ENCODE data around the gene OBI1.
"Not testable (repeated sequence)": the region's sequence is repeated elsewhere in the genome, so short reads cannot be mapped to it uniquely, and the experiment has no call there.

The OBI1 gene

DNA sequence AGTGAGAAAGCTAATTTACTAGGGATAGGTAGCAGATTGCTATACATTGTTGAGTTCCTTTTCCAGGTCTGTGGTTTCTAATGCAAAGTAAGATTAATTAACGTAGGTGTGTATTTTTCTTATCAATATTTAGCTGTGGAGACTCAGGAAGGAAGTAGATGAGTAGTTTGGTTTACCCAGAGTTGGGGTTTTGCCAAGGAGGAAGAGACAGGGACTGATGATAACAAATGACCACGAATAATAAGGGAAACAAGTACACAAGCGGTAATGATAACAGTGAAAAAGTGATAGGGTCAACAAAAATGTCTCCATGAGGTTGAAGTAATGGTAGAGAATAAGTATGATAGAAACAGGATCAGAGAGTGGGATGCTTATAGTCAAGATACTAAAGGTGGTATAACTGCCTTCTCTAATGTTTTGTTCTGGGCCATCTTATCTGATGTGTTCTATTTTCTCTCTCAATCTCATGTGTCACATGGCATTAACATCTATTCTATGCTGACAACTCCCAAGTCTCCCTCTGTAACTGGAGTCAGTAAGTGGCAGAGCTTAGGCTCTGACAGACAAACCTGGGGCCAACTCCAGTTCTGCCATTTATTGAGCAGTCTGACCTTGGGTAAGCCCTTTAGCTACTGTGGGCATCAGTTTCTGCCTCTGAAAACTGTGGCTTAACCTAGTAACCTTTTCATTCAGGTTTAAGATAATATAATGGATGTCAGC, 8.8 kb downstream of the OBI1 start:
- DNase-seq, result no peak

DNA sequence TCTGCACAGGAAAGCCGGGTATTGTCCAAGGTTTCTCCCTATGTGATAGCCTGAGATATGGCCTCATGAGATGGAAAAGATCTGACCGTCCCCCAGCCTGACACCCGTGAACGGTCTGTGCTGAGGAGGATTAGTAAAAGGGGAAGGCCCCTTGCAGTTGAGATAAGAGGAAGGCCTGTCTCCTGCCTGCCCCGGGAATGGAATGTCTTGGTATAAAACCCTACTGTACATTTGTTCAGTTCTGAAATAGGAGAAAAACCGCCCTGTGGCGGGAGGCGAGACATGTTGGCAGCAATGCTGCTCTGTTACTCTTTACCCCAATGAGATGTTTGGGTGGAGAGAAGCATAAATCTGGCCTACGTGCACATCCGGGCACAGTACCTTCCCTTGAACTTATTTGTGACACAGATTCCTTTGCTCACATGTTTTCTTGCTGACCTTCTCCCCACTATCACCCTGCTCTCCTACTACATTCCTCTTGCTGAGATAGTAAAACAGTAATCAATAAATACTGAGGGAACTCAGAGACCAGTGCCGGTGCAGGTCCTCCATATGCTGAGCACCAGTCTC, 11.8 kb downstream of the OBI1 start:
- DNase-seq, result not testable (repeated sequence)

DNA sequence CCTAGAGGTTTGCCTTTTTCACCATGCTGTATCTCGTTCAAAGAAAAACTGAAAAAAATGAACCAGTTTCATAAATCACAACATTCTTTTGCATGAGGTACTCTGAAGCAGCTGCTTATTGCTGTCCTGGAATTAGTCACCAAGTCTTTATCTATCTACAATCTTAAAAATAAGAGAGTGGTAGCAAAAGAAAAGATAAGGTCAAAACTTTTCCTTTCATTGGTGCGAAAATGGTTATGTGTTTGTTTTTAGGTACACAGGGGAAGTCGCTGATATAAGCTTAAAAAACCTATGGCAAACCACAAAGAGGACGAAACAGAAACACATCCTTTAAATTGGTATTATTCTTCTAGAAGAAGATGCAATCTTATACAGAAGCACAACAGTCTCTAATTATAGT, 20.7 kb downstream of the OBI1 start:
- DNase-seq, result no peak

DNA sequence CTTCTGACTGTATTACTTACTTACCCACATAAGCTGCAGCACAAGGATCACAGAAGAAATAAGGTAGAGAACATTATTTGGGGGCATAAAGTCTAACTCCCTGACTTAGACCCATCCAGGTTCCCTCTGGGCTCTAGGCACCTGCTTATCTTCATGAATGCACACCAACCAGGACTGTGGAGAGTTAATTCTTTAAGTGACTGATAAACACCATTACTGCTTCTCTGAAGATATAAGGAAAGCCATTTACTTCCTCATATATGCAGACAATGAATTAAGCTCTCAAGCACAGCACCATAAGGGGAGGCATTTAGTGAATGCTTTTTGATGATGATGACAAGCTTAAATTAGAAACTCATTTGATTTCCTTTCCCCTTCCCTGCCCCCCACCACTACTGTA, 22.5 kb downstream of the OBI1 start:
- no peak for DNase-seq

DNA sequence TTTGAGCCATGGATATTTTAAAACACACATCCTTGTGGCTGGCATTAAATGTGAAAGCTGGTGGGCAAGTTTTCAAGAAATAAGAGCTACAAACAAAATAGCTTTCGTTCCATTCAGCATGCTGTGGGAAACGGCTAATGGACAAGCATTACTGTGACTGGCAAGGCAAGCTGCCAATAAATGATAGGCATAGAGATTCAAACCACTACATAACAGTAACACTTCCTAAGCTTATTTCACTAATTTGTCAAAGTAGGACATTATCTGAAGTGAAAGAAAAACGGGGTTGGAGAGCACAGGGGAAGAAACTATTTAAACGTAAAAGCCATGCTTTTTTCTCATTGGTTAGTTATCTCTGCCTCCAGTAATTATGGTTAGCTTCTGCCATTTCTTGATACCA, 26.0 kb downstream of the OBI1 start:
- DNase-seq, result no peak

DNA sequence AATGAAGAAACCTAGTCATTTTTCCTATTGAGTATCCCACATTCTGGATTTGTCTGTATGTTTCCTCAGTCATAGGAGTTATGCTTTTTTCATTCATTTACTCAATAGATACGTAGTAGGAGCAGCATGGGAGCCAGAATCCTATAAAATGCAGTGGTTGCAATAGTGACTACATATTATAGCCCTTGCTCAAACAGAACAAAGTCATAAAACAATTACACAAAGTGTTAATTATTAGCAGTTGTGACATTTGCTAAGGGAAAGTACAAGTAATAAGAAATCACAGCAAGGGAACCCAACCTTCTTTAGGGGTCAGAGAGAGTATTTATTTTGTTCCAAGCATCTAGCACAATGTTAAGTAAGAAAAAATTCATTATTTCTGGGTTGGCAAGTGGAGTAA, 27.9 kb downstream of the OBI1 start:
- no peak for DNase-seq

DNA sequence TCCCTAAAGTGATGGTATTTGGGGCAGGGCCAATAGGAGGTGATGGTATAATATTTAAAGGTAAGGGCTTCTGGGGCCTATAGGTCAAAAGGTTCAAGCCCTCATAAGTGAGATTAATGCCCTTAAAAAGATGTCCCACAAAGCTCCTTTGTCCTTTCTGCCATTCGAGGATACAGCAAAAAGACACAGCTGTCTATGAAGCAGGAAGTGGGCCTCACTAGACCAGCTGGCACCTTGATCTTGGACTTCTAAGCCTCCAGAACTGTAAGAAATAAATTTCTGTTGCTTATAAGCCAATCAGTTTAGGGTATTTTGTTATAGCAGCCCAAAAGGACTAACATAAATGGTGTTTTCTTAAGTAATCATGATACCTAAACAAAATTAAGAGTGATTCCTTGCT, 28.4 kb downstream of the OBI1 start:
- DNase-seq, result no peak

DNA sequence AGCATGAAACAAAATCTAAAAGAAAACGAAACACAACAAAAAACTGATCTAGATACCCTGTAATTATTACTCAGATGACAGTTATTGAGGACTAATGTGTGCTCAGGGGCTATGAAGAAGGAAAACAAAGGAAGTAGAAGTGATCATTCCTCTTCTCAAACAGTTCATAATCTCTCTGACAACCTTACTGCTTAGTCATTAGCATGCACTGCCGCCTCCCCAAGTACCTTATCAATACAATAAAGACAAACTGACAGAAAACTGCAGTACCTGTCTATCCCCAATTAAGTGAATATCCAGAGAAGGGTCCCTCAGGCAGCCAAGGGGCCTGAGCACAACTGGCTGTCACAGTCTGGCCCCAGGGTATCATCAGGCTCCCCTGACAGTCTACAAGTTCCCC, 33.6 kb downstream of the OBI1 start:
- no peak for DNase-seq

DNA sequence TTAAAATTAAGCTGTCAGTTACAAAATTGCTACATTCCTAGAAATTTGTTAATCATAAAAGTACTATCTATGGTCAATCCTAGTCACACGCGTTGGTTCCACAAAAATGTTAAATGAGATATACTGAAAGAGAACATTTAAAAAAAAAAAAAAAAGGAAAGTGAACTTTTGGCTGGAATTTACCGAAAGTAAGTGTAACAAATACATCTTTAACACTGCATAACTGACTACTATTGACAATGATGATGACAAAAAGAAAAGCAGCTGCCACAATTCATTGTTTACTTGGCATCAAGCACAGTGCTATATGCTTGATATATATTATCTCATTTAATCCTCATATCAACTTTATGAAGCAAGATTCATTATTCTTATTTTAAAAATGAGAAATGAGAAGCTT, 35.8 kb downstream of the OBI1 start:
- DNase-seq, result no peak

DNA sequence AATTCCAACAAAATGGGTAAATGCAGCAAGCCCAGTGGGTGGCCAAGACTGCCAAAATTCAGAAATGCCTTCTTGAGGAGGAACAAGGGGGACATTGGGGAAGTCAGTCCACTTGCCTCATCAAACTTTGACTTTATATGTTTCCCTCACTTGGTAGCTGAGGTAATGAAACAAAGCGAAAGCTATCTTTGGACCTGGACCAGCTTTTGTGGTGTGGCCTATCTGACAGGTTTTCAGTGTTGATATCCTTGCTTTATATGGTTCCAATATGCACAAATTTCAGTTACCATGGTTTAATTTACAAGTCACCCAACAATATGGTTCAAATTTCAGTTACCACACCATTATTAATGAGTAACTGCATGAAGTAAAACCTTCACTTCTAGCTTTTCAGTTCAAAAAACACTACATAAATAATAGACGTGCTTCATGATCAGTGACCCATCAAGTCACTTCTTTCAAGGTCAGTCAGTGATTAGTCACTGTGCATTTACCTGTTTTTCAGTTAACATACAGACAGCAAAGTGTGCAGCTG, 38.0 kb downstream of the OBI1 start:
- no peak for DNase-seq

DNA sequence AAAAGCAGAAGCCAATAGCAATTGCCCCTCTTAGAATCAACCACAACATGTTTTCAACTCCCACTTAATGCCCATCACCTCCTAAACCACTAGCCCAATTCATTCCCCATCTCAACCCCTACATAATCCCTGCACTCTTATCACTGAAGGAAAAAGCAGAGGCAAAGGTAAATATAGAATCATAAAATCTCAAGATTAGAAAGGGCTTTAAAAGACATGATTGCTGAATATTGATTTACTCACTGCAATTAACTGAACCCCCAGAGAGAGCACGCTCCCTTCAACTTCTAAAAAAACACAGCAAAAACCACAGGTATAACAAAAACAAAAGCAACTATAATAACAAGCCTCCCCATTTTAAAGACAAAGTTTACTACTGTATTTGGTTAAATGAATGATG, 40.5 kb downstream of the OBI1 start:
- no peak for DNase-seq

DNA sequence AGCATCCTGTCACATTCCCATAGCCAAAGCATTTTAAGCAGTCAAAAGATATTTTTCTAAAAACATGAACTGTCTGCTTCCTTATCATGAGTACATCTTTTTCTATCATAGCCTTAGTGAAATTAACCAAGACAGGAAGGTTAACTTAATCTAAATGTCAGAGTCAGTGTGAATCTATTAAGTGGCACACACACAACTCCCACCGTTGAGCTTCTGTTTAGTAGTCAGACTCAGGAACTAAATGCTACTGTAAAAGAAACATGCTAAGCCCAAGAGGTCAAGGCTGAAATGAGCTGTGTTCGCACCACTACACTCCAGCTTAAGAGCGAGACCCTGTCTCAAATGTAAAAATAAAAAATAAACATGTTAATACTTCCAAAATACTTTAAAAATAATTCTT, 47.9 kb downstream of the OBI1 start:
- DNase-seq, result no peak

DNA sequence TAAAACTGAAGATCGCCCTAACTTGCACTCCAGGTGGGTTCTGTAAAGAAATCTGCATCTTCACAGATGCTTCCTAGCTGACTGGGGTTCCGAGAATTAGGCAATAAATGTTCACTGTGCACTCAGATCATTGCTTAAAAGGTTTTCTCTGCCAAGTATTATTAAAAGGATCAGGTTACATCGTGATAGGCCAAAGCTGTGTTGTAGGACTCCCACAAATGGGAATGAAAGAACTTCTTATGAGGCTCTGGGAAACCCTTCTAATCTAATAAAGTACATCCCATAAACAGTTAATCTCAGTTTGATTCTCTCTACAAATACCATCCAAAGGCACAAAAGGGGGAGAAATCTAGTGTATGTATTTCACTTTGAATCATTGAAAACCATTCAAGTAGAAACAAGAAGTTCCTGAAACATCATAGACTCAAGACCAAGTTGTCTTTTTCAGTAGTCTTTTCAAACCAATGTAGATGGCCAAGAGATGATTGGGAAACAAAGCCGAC, 48.5 kb downstream of the OBI1 start:
- no peak for DNase-seq

DNA sequence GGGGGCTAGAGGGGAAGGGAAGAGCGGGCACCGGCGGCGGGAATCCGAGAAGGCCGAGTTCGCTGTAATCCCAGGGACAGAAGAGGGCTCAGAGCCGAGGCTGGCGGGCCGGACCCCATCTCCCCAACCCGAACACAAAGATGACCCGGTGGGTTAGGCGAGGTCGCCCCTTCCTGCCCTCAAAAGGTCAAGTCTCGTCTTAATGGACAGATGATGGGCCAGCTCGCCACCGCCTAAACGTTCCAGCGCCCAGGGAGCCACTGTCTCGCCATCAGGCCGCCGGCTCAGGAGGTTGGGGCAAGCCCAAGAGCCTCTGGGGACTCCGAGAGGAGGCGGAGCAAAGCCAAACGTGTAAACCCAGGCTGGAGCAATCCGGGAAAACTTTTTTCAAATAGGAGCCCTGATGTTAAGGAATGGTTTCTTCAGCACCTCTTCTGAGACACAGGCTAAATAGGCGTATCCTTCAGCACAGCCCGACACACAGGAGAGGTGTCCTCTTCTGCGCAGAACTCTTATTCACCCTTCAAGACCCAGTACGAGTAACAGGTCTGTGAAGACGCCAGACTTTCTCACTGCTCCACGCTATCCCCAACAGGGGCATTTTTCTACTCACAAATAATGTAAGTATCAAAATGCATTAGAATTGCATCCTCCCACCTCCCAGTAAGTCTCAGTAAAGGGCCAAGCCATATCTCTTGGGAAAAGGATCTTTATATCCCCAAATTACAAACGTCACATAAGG, 49.3 kb downstream of the OBI1 start:
- no peak for DNase-seq

DNA sequence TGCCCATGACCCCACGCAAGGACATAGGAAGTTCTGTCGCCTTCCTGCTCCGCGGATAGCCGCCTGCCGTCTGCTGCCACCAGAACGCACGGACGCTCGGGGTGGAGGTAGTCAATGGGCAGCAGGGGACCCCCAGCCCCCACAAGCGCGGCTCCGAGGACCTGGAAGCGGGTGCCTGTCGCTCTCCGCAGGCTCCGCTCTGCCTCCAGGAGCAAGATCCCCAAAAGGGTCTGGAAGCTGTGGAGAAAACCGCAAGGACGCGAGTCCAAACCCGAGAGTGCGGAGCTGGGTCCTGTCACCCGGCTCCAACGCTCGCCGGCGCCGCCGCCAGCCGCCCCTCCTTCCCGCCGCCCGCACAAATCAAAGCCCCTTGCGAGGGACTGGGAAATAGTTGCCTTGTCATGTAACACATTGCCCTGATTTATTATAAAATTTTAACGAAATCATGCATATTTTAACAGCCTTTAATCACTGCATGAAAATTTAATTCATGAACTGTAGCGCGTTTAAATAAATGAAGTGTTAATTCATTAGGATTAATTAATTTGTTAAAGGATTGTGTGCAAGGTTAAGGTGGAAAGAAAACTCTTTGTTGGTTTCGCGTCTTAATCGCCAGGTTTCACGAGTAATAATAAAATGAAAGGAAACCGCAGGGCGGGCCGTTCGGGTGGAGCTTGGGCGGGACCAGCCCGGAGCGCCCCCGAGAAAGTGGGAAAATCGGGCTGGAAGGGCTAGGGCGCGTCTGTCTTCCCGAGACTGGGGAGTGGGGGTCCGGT, 50.1 kb downstream of the OBI1 start:
- DNase-seq, result no peak

DNA sequence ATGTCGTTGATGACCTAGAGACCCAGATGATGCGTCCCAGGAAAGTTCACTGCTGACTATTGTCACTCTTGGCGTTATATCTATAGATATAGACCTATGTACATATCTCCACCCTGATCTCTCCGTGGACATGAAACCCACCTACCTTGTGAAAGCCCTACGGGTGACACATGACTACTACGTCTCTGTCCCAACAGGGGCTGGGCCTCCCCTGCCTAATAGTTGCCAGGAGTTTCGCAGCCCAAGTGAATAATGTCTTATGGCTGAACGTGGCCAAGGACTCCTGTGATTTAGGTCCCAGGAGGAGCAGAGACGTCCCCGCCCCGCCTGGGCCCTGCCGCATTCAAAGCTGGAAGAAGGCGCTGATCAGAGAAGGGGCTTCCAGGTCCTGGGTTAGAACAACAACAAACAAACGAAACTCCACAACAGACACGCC, 50.7 kb downstream of the OBI1 start:
- no peak for DNase-seq

DNA sequence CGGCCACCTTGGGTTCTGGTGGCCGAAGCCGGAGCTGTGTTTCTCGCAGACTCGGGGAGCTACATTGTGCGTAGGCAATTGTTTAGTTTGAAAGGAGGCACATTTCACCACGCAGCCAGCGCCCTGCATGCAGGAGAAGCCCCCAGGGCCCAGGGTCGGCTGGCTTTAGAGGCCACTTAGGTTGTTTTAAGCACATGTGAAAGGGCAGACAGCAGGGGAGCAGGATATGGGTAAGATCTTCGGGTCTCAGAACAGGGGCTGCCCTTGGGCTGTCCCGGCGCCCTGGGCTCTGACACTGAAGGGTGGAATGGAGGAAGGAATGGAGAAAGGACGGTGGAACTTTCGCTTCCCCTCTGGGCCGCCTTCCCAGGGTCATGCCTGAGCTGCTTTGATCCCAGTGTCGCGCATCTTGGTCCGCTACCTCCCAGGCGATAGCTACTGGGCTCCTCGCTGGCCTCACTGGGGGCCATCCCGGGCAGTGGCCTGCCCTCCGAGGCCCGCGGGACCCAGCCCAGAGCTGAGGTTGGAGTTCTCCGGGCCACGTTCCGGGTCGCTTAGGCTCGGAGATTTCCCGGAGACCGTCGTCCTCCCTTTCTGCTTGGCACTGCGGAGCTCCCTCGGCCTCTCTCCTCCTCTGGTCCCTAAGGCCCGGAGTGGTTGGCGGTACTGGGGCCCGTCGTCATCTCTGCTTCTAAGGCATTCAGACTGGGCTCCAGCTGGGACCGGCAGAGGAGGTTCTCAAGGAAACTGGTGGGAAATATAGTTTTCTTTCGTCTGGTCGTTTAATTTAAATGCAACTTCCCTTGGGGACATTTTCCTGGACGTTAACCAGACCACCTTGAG, 51.3 kb downstream of the OBI1 start:
- no peak for DNase-seq

DNA sequence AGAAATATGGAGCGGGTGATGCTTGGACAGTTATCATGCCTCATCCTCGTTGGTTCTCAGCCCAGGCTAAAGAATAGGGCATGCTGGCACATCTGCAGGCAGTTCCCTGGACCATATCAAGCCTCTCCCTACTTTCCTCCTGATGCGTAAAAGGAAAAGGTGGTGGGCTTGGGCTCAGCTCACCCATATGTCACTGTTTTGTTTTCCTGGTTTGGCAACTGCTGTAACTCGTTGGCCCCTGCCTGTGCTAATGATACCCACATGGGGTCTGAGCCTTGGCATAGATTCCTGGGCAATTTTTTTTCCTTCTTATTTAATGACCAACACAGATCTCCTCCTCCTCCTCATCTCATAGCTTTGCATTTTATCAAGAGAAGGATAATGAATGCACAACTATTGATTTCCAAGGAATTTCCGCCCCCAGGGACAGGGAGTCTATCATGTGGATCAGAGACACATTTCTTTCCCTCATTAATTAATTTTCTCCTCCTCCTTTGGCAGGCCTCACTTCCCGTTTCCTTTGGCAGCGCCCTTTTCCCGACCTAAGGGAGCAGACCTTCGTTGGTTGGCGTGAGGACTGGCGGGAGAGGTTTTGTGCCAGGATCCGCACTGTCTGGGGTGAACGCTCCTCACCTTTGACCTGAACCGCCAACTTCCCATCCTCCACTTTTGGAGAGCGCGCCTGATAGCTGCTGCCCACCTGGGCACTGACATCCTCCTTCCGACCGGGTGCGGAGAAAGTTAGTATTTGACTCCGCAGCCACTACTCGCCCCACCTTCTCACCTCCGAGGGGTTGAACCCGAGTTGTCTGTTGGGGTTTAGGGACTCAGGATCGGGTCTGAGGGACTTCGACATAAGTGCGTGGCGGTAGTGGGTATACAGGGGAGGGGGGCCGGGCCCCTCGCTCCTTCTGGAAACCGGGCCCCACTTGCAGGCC, 52.2 kb downstream of the OBI1 start:
- DNase-seq, result no peak

DNA sequence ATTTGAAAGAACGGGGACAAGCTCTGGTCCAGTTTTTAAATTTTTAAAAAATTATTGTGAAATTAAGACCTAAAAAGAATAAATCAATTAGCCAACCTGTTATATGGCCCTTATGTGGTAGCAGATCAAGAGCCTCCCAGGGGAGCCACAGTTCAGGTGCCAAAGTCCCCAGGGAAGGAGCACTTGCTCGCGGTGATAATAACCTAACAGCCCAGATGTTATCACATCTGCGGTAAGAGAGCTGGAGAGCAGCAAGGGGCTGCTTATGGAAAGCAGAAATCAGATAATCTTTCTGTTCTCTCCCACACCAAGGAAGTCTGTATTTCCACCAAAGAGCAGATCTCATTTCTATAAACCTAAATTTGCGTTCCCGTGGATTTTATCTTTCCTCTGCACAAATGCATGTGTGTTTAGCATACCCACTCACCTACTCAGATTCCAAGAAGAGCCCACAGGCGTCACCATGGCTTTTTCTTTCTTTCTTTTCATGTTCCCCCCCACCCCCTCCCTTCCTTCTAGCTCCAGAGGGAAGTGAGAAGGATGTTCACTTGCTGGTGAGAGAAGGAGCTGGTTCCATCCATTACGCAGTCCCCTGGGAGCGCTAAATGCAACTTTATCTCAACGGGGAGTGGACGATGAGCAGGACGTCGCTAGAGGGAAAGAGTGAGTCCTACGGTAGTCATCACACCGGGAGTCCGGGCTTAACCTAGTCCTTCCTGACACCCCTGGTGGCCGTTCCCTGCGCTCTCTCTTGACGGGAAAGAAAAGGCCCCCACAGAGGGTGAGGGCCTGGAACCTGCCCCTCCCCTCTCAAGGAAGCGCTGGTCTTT, 54.0 kb downstream of the OBI1 start:
- no peak for DNase-seq

Measured in C1 segment of cervical spinal cord (tissue), 14 donors.